ENCODE data around the gene ELMO1.

The ELMO1 gene

GRCh38 chr7:36884910-36885309 is 563.8 kb downstream of the ELMO1 start:
- no peak for DNase-seq (ENCODE audit: extremely low spot score)
- ChIA-PET POLR2A (no interaction called here), CTCF (interaction anchor here (2.0 kb wide), 1 partner anchor 10 kb away, joined by 9 read pairs; no protein-coding TSS in a partner anchor)
- TF ChIP-seq CTCF (IDR thresholded peaks at IDR 0.05; ENCODE audit: control extremely low read depth, extremely low read depth, low read depth, missing control alignments), result no peak

GRCh38 chr7:36884351-36884750 is 564.3 kb downstream of the ELMO1 start:
- CTCF ChIA-PET, result interaction anchor here (1.0 kb wide), 1 partner anchor 8 kb away, joined by 3 read pairs; no protein-coding TSS in a partner anchor
- DNase-seq (ENCODE audit: extremely low spot score), result no peak
- TF ChIP-seq CTCF (IDR thresholded peaks at IDR 0.05; ENCODE audit: control extremely low read depth, extremely low read depth, low read depth, missing control alignments), result no peak
- POLR2A ChIA-PET, result no interaction called here

GRCh38 chr7:36881233-36881874 is 567.3 kb downstream of the ELMO1 start:
- ChIA-PET POLR2A (no interaction called here), CTCF (no interaction called here)
- DNase-seq (ENCODE audit: extremely low spot score), result no peak
- TF ChIP-seq CTCF (IDR thresholded peaks at IDR 0.05; ENCODE audit: control extremely low read depth, extremely low read depth, low read depth, missing control alignments), result no peak

GRCh38 chr7:36880108-36880507 is 568.6 kb downstream of the ELMO1 start:
- POLR2A ChIA-PET, result no interaction called here
- DNase-seq (ENCODE audit: extremely low spot score), result no peak
- CTCF ChIA-PET, result no interaction called here
- no peak for TF ChIP-seq CTCF (IDR thresholded peaks at IDR 0.05; ENCODE audit: control extremely low read depth, extremely low read depth, low read depth, missing control alignments)

- TF ChIP-seq CTCF (IDR thresholded peaks at IDR 0.05; ENCODE audit: control extremely low read depth, extremely low read depth, low read depth, missing control alignments), result no peak
- POLR2A ChIA-PET, result no interaction called here
- CTCF ChIA-PET, result interaction anchor here (1.2 kb wide), 1 partner anchor 12 kb away, joined by 3 read pairs; no protein-coding TSS in a partner anchor
- DNase-seq (ENCODE audit: extremely low spot score), result no peak
These were observed 569.6 kb downstream of the ELMO1 start for GRCh38 chr7:36879021-36879420.

GRCh38 chr7:36878288-36878687 is 570.4 kb downstream of the ELMO1 start:
- no peak for DNase-seq (ENCODE audit: extremely low spot score)
- TF ChIP-seq CTCF (IDR thresholded peaks at IDR 0.05; ENCODE audit: control extremely low read depth, extremely low read depth, low read depth, missing control alignments), result no peak
- CTCF ChIA-PET, result interaction anchor here (1.2 kb wide), 1 partner anchor 11 kb away, joined by 3 read pairs; no protein-coding TSS in a partner anchor
- POLR2A ChIA-PET, result no interaction called here
